Stimulated activated CD8-positive, alpha-beta memory T cell treated with anti-CD3 and anti-CD28 coated beads, Interleukin-7, amount 100 ng/mL, for 24 hours (primary cell): Measurements from ENCODE around the gene IL9R.
"Not testable (repeated sequence)": the region's sequence is repeated elsewhere in the genome, so short reads cannot be mapped to it uniquely, and the experiment has no call there.

Experiments used
- DNase-seq: peaks from one replicate; pipeline ENCODE4 v3.0.0-alpha.2; 2020; ENCODE audit warnings: low read depth

The IL9R gene

DNA sequence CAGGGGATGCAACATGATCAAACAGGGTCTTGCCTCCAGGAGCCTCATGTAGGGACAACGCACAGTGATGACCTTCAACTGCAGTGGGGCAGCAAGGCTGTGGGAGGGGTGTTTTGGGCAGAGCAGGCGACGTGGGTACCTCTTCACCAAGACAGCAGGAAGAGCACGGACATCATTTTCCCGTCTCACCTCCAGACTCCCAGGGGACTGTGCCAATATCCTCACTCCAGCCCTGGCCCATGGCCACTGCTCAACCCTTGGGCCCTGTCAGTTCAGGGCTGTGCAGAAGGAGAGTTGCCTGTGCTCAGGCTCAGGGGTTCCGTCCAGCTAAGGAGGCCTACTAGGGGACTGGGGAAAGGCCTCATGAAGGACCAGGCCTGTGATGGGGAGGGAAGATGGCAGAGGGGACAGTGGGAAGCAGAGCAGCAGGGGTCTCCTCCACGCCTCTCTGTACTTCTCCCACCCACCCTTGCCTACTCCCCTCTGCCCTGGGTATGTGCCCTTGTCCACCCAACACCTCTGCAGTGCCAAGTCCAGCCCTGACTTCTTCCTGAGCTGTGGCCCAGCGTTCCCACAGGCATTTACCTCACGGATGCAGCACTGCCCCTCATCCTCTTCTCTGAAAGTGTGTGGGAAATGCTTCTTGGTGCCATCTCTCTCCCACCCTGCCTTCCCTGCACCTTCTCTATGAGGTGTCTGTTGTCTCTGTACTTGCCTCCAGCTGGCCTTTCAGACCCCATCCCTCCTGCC is 1.4 kb downstream of the IL9R start:
- DNase-seq = no peak

DNA sequence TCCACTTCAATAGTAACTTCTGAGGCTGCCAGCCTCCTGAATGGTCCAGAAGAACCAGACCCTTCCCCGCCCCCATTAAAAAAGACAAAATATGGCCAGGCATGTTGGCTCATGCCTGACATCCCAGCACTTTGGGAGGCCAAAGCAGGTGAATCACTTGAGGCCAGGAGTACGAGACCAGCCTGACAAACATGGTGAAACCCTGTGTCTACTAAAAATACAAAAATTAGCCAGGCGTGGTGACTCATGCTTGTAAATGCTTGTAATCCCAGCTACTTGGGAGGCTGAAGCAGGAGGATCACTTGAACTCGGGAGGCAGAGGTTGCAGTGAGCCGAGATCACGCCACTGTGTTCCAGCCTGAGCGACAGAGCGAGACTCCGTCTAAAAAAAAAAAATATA is 2.3 kb downstream of the IL9R start:
- DNase-seq = not testable (repeated sequence)

DNA sequence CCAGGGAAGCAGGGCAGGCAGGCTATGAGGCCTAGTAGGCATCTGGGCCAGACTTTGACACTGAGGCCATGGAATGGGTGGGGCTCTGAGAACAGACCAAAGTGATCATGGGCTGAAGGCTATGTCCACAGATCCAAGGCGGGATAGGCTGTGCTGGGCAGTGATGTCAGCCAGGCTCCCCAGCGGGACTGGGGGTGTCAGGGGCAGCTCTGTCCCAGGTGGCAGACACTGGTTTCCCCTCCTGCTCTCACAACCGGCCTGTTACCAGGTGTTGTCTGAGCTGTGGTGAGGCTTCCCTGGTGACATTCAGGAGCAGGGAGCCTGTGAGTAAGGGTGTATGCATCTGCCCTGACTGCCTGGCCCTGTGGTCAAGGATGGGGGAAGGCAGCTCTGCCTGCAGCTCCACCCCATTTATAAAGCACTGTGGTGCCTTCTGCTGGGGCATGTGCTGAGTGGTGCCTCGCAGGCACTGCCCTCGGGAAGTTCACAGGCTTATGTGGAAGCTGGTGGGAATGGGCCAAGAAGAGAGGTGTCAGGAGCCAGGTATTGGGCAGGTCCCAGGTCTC is 2.9 kb downstream of the IL9R start:
- DNase-seq = no peak

DNA sequence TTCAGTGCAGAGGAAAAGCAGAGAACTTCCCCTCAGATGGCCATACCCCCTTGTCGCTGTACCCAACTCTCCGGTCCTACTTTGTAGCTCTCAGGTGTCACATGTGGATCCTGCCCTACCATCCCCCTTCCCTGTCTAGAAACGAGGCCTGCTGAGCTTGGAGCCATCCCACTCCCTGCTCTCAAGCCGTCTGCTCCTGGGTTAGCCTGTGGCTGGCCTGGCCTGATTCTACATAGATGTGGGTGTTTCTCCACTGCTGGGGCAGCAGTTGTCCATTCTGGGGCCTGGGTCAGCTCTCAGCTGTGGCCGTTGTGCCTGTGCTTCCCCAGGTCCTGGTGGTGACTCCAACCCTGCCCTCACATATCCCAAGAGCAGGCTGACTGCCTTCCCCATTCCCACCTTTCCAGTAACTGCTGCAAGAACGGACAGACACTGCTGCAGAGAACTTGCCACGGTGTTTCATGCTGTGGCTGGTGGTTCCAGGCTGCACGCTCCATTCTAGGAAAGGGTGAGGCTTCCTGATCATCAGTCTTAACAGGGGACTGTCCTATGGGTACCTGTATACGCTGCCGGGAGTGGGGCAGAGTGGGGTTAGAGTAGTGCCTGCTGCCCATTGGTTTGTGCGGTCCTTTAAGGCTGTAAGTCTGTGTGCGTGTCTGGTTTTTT is 3.6 kb downstream of the IL9R start:
- DNase-seq = no peak

DNA sequence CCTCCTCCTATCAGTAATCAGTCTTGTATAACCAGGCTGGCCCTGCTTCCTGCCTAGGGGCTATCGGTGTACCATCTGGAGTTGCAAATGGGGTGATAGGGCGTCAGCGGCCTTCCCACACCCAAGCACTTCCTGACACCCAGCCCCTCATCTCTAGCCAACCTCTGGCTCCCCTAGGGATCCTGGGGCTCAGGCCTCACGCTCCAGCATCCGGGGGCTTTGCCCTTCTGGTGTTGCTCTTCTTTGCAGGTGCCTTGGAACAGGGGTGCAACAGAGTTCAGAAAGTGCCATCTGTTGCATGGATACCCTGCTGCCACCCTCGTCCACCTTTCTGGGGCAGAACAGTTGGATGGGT is 4.1 kb downstream of the IL9R start:
- no peak for DNase-seq

DNA sequence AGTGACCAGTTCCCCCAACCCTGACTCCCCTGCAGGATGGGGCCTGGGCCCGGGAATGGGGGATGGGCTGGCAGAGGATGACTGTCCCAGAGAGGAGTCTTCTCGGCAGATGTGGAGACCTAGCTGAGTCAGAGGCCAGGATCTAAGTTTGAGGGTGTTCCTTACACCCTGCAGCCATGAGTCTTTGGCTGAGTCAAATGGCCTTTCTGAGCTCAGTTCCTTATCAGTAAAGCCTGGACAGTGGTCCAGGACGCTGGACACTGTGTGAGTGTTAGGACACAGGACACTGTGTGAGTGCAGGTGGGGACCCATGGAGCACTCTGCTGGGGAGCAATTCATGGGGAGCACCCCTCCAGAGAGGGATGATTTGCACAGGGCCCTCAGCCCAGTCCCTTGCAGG is 5.0 kb downstream of the IL9R start:
- DNase-seq = no peak

DNA sequence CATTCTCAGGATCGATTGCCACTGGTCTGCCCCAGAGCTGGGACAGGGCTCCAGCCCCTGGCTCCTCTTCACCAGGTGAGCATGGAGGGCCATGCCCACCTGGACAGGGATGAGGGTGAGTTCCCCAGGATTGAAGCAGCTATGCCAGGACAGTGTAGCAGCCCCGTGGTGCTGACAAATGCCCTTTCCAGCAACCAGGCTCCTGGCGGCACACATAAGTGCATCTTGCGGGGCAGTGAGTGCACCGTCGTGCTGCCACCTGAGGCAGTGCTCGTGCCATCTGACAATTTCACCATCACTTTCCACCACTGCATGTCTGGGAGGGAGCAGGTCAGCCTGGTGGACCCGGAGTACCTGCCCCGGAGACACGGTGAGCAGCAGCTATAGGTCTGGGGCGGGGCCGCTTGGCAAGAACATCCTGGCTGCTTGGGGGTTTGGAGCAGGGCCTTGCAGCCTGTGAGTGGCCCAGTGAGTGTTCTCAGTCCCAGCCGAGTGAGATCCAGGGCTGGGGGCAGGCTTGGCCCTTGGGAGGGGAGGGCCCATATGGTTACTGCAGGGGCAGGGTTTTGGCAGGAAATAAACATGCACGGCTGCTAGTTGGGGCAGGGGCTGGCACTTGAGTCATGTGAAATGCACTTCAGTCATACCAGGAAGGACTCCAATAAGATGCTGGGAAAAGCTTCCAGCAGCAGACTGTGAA is 6.1 kb downstream of the IL9R start:
- no peak for DNase-seq

DNA sequence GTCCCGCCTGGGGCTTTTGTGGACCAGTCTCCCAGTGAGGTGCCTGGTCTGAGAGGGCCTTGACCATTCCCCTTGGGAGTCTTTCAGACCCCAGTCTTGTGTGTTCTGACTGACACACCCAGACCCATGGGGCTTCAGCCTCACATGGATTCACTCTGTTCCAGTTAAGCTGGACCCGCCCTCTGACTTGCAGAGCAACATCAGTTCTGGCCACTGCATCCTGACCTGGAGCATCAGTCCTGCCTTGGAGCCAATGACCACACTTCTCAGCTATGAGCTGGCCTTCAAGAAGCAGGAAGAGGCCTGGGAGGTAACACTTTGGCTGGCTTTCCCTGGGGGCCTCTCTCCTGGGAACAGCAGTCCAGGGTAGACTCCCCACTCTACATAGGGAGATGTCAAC is 6.8 kb downstream of the IL9R start:
- DNase-seq = no peak

DNA sequence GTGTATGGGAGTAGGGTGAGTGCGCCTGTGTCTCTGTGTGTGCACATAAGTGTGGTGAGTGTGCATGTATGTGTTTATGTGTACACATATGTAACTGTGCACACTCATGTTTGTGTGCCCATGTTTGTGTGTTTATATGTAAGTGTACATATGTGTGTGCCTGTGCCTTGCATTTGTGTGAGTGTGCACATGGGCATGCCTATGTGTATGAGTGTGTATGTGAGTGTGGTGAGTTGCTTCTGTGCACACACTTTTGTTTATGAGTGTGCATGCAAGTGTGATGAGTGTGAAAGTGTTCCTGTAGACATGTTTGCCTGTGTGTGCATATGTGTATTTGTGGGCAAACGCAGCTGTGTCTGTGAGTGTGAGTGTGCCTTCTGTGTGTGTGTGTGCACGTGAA is 7.2 kb downstream of the IL9R start:
- no peak for DNase-seq

DNA sequence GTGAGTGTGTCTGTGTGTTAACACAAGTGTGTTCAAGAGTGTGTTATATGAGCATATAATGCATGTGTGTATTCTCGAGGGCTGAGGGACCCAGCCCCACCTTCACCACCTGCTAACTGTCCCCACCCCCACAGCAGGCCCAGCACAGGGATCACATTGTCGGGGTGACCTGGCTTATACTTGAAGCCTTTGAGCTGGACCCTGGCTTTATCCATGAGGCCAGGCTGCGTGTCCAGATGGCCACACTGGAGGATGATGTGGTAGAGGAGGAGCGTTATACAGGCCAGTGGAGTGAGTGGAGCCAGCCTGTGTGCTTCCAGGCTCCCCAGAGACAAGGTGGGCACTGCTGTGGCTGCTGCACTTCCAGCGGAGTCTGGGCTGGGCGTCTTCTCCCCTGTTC is 7.6 kb downstream of the IL9R start:
- DNase-seq = no peak

DNA sequence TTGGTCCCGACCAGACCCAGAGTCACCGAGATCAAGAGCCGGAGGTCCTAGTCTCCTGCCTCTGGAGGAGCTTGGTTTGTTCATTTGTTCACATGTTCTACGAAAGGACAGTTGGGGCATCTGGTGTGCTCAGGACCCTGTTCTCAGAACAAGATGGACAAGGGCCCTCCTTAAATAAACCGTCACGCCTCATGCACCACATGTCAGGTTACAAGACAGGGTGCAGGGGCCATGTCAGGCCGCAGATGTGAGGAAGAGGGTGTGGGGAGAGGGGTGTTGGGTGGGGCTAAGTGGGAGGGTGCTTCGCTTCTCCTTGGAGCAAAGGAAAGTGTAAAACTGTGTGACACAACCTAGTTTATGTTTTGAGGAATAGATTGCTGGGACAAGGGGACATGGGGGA is 9.0 kb downstream of the IL9R start:
- not testable (repeated sequence) for DNase-seq

DNA sequence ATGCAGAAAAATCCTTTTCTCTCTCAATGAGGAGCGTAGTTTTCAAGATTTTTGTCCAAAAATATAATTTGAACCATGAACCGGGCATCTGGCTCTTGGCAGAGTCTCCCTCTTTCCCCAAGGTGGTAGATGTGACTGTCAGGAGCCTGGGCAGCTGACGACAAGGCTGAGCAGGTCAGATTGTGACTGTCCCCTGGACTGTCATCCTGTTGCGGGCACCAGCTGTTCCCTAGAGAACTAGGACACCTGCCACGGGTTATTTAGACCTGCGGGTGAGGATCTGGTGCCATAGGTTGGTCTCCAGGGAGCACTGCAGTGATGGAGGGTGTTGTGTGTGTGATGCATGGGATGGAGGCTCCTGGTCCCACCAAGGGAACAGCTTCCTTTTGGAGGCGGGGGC is 10.9 kb downstream of the IL9R start:
- not testable (repeated sequence) for DNase-seq

DNA sequence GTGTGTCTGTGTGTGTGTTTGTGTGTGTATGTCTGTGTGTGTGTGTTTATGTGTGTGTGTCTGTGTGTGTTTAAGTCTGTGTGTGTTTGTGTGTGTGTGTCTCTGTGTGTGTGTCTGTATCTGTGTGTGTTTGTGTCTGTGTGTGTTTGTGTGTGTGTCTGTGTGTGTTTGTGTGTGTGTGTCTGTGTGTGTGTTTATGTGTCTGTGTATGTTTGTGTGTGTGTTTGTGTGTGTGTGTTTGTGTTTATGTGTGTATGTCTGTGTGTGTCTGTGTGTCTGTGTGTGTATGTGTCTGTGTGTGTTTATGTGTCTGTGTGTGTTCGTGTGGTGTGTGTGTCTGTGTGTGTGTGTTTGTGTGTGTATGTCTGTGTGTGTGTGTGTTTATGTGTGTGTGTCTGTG is 11.4 kb downstream of the IL9R start:
- no peak for DNase-seq

DNA sequence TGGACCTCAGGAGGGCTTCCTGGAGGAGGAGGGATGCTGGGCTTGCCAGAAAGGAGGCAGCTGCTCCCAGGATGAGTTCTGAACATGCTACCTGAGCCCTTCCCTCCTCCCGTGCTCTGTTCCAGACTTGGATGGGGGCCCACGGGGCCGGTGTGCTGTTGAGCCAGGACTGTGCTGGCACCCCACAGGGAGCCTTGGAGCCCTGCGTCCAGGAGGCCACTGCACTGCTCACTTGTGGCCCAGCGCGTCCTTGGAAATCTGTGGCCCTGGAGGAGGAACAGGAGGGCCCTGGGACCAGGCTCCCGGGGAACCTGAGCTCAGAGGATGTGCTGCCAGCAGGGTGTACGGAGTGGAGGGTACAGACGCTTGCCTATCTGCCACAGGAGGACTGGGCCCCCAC is 12.2 kb downstream of the IL9R start:
- DNase-seq = not testable (repeated sequence)

DNA sequence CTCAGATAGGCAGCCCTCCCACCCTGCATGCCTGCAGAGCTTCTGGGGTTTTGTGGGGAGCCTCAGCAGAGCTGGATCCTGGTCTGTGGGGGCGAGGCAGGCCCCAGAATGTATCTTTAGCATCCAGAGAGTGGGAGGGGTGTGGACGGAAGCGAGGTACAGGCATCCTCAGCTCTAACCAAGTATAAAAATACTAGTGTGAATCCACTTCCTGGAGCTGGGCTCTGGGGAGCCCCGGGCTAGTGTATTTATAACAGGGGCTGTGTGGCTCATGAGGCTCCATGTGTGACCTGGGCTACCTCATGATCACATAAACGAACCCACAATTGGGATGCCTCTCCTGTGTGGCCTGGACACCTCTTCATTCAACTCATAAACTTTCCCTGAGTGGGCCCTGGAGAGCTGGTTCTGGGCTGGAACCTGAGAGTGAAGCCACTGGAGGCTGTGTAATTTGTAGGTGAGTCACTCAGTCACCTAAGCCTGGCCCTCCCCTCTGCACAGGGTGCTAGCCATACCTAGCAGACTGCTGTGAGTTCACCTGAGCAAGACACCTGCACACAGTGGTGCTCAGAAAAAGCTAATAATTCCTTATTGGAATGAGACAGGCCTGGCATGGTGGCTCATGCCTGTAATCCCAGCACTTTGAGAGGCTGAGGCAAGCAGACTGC is 15.9 kb downstream of the IL9R start:
- DNase-seq = not testable (repeated sequence)

DNA sequence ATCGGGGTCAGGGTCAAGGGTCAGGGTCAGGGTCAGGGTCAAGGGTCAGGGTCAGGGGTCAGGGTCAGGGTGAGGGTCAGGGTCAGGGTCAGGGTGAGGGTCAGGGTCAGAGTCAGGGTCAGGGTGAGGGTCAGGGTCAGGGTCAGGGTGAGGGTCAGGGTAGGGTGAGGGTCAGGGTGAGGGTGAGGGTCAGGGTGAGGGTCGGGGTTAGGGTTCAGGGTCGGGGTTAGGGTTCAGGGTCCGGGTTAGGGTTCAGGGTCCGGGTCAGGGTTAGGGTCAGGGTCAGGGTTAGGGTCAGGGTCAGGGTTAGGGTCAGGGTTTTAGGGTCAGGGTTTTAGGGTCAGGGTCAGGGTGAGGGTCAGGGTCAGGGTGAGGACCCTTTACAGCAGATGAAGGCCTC is 22.4 kb downstream of the IL9R start:
- DNase-seq = not testable (repeated sequence)

DNA sequence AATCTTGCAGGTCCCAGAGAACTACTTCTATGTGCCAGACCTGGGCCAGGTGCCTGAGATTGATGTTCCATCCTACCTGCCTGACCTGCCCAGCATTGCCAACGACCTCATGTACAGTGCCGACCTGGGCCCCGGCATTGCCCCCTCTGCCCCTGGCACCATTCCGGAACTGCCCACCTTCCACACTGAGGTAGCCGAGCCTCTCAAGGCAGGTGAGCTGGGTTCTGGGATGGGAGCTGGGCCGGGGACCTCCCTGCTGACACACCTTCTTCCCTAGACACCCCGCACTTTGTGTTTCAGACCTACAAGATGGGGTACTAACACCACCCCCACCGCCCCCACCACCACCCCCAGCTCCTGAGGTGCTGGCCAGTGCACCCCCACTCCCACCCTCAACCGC is 25.5 kb downstream of the IL9R start:
- not testable (repeated sequence) for DNase-seq

DNA sequence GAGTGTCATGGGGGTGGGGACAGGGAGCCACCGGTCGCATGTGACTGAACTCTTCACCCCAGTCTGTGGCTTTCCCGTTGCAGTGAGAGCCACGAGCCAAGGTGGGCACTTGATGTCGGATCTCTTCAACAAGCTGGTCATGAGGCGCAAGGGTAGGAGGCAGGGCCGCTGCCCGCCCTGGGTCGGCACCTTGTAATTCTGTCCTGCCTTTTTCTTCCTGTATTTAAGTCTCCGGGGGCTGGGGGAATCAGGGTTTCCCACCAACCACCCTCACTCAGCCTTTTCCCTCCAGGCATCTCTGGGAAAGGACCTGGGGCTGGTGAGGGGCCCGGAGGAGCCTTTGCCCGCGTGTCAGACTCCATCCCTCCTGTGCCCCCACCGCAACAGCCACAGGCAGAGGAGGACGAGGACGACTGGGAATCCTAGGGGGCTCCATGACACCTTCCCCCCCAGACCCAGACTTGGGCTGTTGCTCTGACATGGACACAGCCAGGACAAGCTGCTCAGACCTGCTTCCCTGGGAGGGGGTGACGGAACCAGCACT is 27.5 kb downstream of the IL9R start:
- DNase-seq = not testable (repeated sequence)

DNA sequence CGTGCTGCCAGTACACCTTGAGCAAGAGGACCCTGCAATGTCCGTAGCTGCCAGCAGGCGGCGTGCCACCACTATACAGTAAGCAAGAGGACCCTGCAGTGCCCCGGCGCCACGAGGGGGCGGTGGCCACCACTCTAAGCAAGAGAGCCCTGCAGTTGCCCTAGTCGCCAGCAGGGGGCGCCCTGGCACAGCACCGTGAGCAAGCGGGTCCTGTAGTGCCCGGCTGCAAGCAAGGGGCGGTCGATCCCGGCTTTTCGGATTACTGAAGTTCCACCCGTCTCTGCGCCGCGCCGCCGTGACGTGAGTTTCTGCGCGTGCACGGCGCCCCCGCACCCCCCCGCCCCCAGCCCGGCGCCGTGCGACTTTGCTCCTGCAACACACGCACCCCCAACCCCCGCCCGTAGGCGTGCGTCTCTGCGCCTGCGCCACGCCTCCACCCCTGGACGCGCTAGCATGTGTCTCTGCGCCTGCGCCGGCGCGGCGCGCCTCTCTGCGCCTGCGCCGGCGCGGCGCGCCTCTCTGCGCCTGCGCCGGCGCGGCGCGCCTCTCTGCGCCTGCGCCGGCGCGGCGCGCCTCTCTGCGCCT is 31.2 kb downstream of the IL9R start:
- not testable (repeated sequence) for DNase-seq

DNA sequence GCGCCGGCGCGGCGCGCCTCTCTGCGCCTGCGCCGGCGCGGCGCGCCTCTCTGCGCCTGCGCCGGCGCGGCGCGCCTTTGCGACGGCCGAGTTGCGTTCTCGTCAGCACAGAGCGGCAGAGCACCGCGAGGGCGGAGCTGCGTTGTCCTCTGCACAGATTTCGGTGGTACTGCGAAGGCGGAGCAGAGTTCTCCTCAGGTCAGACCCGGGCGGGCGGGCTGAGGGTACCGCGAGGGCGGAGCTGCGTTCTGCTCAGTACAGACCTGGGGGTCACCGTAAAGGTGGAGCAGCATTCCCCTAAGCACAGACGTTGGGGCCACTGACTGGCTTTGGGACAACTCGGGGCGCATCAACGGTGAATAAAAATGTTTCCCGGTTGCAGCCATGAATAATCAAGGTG is 31.8 kb downstream of the IL9R start:
- DNase-seq = not testable (repeated sequence)

DNA sequence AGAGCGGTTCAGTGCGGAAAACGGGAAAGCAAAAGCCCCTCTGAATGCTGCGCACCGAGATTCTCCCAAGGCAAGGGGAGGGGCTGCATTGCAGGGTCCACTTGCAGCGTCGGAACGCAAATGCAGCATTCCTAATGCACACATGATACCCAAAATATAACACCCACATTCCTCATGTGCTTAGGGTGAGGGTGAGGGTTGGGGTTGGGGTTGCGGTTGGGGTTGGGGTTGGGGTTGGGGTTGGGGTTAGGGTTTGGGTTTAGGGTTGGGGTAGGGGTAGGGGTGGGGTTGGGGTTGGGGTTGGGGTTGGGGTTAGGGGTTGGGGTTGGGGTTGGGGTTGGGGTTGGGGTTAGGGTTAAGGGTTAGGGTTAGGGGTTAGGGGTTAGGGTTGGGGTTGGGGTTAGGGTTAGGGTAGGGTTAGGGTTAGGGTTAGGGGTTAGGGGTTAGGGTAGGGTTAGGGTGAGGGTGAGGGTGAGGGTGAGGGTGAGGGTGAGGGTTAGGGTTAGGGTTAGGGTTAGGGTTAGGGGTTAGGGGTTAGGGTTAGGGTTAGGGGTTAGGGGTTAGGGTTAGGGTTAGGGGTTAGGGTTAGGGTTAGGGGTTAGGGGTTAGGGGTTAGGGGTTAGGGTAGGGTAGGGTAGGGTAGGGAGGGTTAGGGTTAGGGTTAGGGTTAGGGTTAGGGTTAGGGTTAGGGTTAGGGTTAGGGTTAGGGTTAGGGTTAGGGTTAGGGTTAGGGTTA is 32.4 kb downstream of the IL9R start:
- DNase-seq = not testable (repeated sequence)
